NB4 (cell line): ENCODE results near the gene BORCS8.

Source experiments
- CTCF ChIP-seq: IDR thresholded peaks from one replicate; pipeline ENCODE4 v1.5.1; 2012; ENCODE audit warnings: low read depth, low read length
- MAX ChIP-seq: IDR thresholded peaks from 2 replicates; pipeline ENCODE4 v1.6.1; 2011; ENCODE audit warnings: low read depth, low read length
- MYC ChIP-seq: IDR thresholded peaks from 2 replicates; pipeline ENCODE4 v1.6.1; 2011; ENCODE audit warnings: low read depth, low read length
- POLR2A ChIP-seq: IDR thresholded peaks from 2 replicates; pipeline ENCODE4 v1.6.1; 2011; ENCODE audit warnings: mild to moderate bottlenecking; ENCODE audit not compliant: insufficient read length; ENCODE audit errors: extremely low read depth

GRCh38 chr19:19204181-19204580 is 12.2 kb upstream of the BORCS8 start:
- TF ChIP-seq CTCF = peak; percentile 9
- no peak for TF ChIP-seq POLR2A
- TF ChIP-seq MYC = no peak
- TF ChIP-seq MAX = no peak
